ENCODE results near the gene LYST. TPM values are rescaled to one million over a fixed set of nuclear protein-coding genes. Genes with fewer than 3 reads are reported as not detected.

The LYST gene
- polyA plus RNA-seq, 1 of the 3 experiments (the other 2 are of a cell fraction): 3.9 TPM

DNA sequence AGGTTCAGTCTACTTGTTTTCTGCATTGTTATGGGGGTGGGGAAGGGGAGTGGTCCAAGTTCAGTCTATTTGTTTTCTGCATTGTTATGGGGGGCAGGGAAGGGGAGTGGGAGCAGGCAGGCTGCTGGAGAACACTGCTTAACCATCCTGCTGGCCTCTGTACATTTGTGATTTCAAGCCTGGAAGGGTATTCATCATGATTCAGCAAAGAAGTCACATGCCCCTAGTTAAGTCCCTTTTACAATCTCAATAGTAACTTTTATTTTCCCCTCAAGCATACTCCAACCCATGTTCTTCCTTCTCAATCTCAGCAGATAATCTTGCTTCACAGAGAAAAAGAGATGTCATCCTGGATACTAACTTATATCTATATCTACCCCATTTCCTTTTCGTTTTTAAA is 7.9 kb downstream of the LYST start (continued):
- TF ChIP-seq TEAD4 (IDR thresholded peaks at IDR 0.05; ENCODE audit: borderline replicate concordance, insufficient read depth) (no peak), SIN3A (IDR thresholded peaks at IDR 0.05; ENCODE audit: borderline replicate concordance, low read depth, low read length) (no peak)

DNA sequence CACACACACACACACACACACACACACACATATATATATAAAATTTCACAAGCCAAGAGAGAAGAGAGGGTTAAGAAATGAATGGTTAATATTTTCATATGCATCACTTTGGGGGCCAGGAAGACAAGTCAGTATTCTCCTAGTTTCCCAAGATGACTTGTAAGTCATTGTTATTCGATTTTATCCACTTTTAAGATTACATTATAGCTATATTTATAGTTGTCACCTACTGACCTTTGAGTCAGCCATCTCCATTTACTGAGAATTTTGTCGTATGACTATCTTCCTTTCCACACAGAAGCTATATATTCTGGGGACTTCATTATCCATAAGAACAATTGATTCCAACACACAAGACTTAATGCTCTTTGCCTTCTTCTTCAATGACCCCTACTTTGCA is 8.9 kb downstream of the LYST start:
- Histone ChIP-seq H3K4me2 (no peak overlapping the region), H3K9me3 (no peaks in the 10 kb centered on the region), H3K4me3 (ENCODE audit: low read depth in 2 of 2, low read length in 1 of 2) (no peak overlapping the region), H3K4me1 (ENCODE audit: control insufficient read depth in 1 of 2, insufficient read depth in 2 of 2, low read depth in 1 of 2, low read length in 1 of 2) (no peaks in the 10 kb centered on the region; a peak in 1 of 4 replicates), H3K27me3 (ENCODE audit: insufficient read depth) (no peaks in the 10 kb centered on the region), H3K27ac (ENCODE audit: low read depth in 2 of 2, low read length in 1 of 2) (peak overlapping the region in 1 of 2 experiments; percentile 64; a peak in 2 of 4 replicates), H4K20me1 (ENCODE audit: insufficient read depth) (no peaks in the 10 kb centered on the region), H3K36me3 (replicated peaks in 1 of 2; ENCODE audit: control insufficient read depth in 1 of 2, insufficient read depth in 2 of 2, low read length in 1 of 2) (no peaks in the 10 kb centered on the region), H3F3A (replicated peaks; ENCODE audit: insufficient read depth) (peaks cover 11% of the 10 kb centered on the region), H3K9ac (no peak overlapping the region), H2AFZ (ENCODE audit: low read depth) (no peak overlapping the region), H3K79me2 (ENCODE audit: insufficient read depth) (peaks cover 69% of the 10 kb centered on the region), H3K9me2 (no peaks in the 10 kb centered on the region)
- ChIA-PET POLR2A (no interaction called here), CTCF (interaction anchor here (0.8 to 2.4 kb wide), 5 partner anchors 8 to 344 kb away, joined by 3 to 13 read pairs (median 6); partner anchors contain the start of gene LYST)
- 38% methylated on average over 2 of the region's 2 CpGs for WGBS (ENCODE audit: low lambda C conversion rate)
- no peak for DNase-seq
- TF ChIP-seq RCOR1 (IDR thresholded peaks at IDR 0.05; ENCODE audit: low read length): no peak
- no peak for TF ChIP-seq SMC3 (IDR thresholded peaks at IDR 0.05; ENCODE audit: low read depth, low read length)
- no peak for TF ChIP-seq JUND (IDR thresholded peaks at IDR 0.05)
- TF ChIP-seq MEF2A (IDR thresholded peaks at IDR 0.05; ENCODE audit: borderline replicate concordance, low read depth): peak; percentile 32; the same call in 1 of the 2 replicates

DNA sequence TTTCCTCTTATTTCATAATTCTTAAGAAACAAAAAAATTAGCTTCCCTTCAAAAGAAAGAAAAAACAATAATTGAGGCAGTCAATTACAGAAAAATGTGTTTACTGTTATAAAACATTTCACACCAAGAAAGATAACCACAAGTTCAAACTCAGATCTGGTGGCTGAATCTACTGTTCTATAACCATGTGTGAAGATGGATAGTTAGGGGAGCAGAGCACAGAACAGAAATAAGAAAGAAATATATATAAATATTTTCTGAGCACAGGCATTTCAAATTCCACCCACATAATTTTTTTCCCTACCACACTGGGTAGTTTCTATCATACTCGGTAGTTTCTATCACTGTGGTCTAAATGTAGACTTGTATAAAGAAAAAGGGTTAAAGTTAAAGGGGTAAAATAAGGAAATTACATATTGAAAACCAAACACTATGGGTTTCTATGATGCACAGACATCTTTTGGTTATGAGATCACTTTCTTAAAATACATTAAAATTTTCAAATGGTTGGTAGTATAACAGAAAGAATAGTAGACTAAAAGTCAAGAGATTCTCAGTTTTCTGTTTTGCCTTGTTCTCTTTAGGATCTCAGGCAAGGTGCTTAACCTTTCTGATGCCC is 10.8 kb downstream of the LYST start:
- POLR2A ChIA-PET: no interaction called here
- Histone ChIP-seq H3K36me3 (replicated peaks in 1 of 2; ENCODE audit: control insufficient read depth in 1 of 2, insufficient read depth in 2 of 2, low read length in 1 of 2) (no peaks in the 10 kb centered on the region), H3K4me3 (ENCODE audit: low read depth in 2 of 2, low read length in 1 of 2) (no peak overlapping the region), H3K9me2 (no peaks in the 10 kb centered on the region), H3K4me1 (ENCODE audit: control insufficient read depth in 1 of 2, insufficient read depth in 2 of 2, low read depth in 1 of 2, low read length in 1 of 2) (no peaks in the 10 kb centered on the region; a peak in 1 of 4 replicates), H3K4me2 (peak overlapping the region; percentile 8; the same call in 1 of the 2 replicates), H3K27me3 (ENCODE audit: insufficient read depth) (no peaks in the 10 kb centered on the region), H4K20me1 (ENCODE audit: insufficient read depth) (no peaks in the 10 kb centered on the region), H3F3A (replicated peaks; ENCODE audit: insufficient read depth) (peaks cover 11% of the 10 kb centered on the region), H3K27ac (ENCODE audit: low read depth in 2 of 2, low read length in 1 of 2) (peak overlapping the region in 1 of 2 experiments; percentile 59; a peak in 2 of 4 replicates), H2AFZ (ENCODE audit: low read depth) (no peak overlapping the region), H3K9me3 (no peaks in the 10 kb centered on the region), H3K9ac (no peak overlapping the region; the same call in 1 of the 2 replicates), H3K79me2 (ENCODE audit: insufficient read depth) (peaks cover 63% of the 10 kb centered on the region)
- TF ChIP-seq ELF1 (IDR thresholded peaks at IDR 0.05) (no peak), JUND (IDR thresholded peaks at IDR 0.05) (no peak), EZH2phosphoT487 (IDR thresholded peaks at IDR 0.05; ENCODE audit: borderline replicate concordance, low read depth) (no peak), YY1 (IDR thresholded peaks at IDR 0.05; ENCODE audit: low read depth) (no peak), EP300 (IDR thresholded peaks at IDR 0.05; ENCODE audit: borderline replicate concordance in 1 of 2, low read depth in 1 of 2, low read length in 1 of 2) (no peak), RFX5 (IDR thresholded peaks at IDR 0.05; ENCODE audit: low read length) (no peak), NRF1 (IDR thresholded peaks at IDR 0.05; ENCODE audit: low read depth, low read length) (no peak), MEF2A (IDR thresholded peaks at IDR 0.05; ENCODE audit: borderline replicate concordance, low read depth) (no peak), FOXJ3 (CRISPR knock-in tag; IDR thresholded peaks at IDR 0.05) (no peak), MXI1 (IDR thresholded peaks at IDR 0.05; ENCODE audit: low read depth, low read length) (no peak)
- TF ChIP-seq, protein P1, sequence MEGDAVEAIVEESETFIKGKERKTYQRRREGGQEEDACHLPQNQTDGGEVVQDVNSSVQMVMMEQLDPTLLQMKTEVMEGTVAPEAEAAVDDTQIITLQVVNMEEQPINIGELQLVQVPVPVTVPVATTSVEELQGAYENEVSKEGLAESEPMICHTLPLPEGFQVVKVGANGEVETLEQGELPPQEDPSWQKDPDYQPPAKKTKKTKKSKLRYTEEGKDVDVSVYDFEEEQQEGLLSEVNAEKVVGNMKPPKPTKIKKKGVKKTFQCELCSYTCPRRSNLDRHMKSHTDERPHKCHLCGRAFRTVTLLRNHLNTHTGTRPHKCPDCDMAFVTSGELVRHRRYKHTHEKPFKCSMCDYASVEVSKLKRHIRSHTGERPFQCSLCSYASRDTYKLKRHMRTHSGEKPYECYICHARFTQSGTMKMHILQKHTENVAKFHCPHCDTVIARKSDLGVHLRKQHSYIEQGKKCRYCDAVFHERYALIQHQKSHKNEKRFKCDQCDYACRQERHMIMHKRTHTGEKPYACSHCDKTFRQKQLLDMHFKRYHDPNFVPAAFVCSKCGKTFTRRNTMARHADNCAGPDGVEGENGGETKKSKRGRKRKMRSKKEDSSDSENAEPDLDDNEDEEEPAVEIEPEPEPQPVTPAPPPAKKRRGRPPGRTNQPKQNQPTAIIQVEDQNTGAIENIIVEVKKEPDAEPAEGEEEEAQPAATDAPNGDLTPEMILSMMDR (IDR thresholded peaks at IDR 0.05): no peak
- TF ChIP-seq, protein P2, sequence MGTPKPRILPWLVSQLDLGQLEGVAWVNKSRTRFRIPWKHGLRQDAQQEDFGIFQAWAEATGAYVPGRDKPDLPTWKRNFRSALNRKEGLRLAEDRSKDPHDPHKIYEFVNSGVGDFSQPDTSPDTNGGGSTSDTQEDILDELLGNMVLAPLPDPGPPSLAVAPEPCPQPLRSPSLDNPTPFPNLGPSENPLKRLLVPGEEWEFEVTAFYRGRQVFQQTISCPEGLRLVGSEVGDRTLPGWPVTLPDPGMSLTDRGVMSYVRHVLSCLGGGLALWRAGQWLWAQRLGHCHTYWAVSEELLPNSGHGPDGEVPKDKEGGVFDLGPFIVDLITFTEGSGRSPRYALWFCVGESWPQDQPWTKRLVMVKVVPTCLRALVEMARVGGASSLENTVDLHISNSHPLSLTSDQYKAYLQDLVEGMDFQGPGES (IDR thresholded peaks at IDR 0.05; ENCODE audit: low read depth, low read length): no peak
- TF ChIP-seq, protein P3, sequence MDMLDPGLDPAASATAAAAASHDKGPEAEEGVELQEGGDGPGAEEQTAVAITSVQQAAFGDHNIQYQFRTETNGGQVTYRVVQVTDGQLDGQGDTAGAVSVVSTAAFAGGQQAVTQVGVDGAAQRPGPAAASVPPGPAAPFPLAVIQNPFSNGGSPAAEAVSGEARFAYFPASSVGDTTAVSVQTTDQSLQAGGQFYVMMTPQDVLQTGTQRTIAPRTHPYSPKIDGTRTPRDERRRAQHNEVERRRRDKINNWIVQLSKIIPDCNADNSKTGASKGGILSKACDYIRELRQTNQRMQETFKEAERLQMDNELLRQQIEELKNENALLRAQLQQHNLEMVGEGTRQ (IDR thresholded peaks at IDR 0.05; ENCODE audit: borderline replicate concordance, low read depth, low read length): no peak
- TF ChIP-seq, protein P4, sequence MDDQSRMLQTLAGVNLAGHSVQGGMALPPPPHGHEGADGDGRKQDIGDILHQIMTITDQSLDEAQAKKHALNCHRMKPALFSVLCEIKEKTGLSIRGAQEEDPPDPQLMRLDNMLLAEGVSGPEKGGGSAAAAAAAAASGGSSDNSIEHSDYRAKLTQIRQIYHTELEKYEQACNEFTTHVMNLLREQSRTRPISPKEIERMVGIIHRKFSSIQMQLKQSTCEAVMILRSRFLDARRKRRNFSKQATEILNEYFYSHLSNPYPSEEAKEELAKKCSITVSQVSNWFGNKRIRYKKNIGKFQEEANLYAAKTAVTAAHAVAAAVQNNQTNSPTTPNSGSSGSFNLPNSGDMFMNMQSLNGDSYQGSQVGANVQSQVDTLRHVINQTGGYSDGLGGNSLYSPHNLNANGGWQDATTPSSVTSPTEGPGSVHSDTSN (IDR thresholded peaks at IDR 0.05): no peak
- TF ChIP-seq, protein P5, sequence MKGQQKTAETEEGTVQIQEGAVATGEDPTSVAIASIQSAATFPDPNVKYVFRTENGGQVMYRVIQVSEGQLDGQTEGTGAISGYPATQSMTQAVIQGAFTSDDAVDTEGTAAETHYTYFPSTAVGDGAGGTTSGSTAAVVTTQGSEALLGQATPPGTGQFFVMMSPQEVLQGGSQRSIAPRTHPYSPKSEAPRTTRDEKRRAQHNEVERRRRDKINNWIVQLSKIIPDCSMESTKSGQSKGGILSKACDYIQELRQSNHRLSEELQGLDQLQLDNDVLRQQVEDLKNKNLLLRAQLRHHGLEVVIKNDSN (IDR thresholded peaks at IDR 0.05; ENCODE audit: borderline replicate concordance, low read depth): no peak
- 95% methylated on average over 1 of the region's 1 CpG for WGBS (ENCODE audit: low lambda C conversion rate)
- CTCF ChIA-PET: interaction anchor here (1.0 to 2.4 kb wide), 4 partner anchors 11 to 116 kb away, joined by 4 to 13 read pairs (median 5); no protein-coding TSS in a partner anchor
- DNase-seq: no peak
